GM12878 (cell line): ENCODE results near the gene BFSP1.

Experiments used
- CTCF ChIP-seq, 3 experiments: IDR thresholded peaks in 2 of 3; conservative IDR thresholded peaks in 1 of 3; 2 replicates each; pipeline ENCODE4 v1.5.1; 2011; ENCODE audit warnings: low read depth in 3 of 3, low read length in 3 of 3, mild to moderate bottlenecking in 3 of 3, control low read depth in 2 of 3, moderate library complexity in 2 of 3, inconsistent platforms in 1 of 3, mixed read lengths in 1 of 3; ENCODE audit not compliant: control insufficient read depth in 2 of 3, insufficient read depth in 1 of 3; ENCODE audit errors: extremely low read depth in 1 of 3
- E2F4 ChIP-seq: IDR thresholded peaks from 2 replicates; pipeline ENCODE4 v1.6.1; 2012; ENCODE audit warnings: low read depth, low read length, improper control_type of control experiment
- MYC ChIP-seq: IDR thresholded peaks from 2 replicates; pipeline ENCODE4 v1.6.1; 2011; ENCODE audit warnings: mild to moderate bottlenecking, low read length, moderate library complexity, inconsistent platforms; ENCODE audit not compliant: insufficient read depth, insufficient replicate concordance, insufficient read length, severe bottlenecking
- POLR2A ChIP-seq: IDR thresholded peaks from 2 replicates; pipeline ENCODE4 v1.6.1; 2011; ENCODE audit warnings: low read depth, mild to moderate bottlenecking, low read length
- TCF12 ChIP-seq: IDR thresholded peaks from 2 replicates; pipeline ENCODE4 v1.6.1; 2011; ENCODE audit warnings: low read depth, mild to moderate bottlenecking, low read length

- TF ChIP-seq TCF12 (no peak), CTCF (IDR thresholded peaks at IDR 0.05 in 2 of 3, conservative IDR thresholded peaks at IDR 0.05 in 1 of 3; ENCODE audit: control insufficient read depth in 2 of 3, extremely low read depth in 1 of 3, insufficient read depth in 1 of 3, low read depth in 3 of 3, low read length in 3 of 3) (no peak), MYC (no peak), POLR2A (no peak), E2F4 (no peak)
Measured at GRCh38 chr20:17533396-17533795, 2.2 kb upstream of the BFSP1 start.
